Right lobe of liver (tissue), 4 donors: ENCODE measurements around the gene FGFR3.

Source experiments
- CTCF ChIP-seq, 4 donors: fragments of 200-600 bp in 3 of 4; fragments of 450-650 bp in 1 of 4; IDR thresholded peaks; one replicate each; pipeline versions ENCODE4 v1.5.1 to v1.8.0; 2016 to 2022; ENCODE audit warnings: antibody characterized with exemption in 4 of 4, mild to moderate bottlenecking in 2 of 4
- POLR2A ChIP-seq: fragments of 450-650 bp; IDR thresholded peaks from one replicate; pipeline ENCODE4 v1.6.1; 2017; ENCODE audit warnings: antibody characterized with exemption, mild to moderate bottlenecking
- donor health status: DM: no; HTN: no; CAD: no.
- donor health status: DM: no; HTN: no; CAD: no.
- donor health status: DM: no; HTN: yes; CAD: no.

- TF ChIP-seq CTCF (IDR thresholded peaks at IDR 0.05) (no peak), POLR2A (no peak)
Observed at GRCh38 chr4:1826531-1827350, 33.6 kb downstream of the FGFR3 start.
